HepG2 (cell line): ENCODE measurements around the gene ZNF12. TPM values are rescaled to one million over a fixed set of nuclear protein-coding genes. Genes with fewer than 3 reads are reported as not detected.

Experiments
- AGO2 ChIP-seq: fragments of 200-400 bp; formaldehyde crosslinking; optimal IDR thresholded peaks from 2 replicates; pipeline ENCODE3; 2017; ENCODE audit warnings: mild to moderate bottlenecking, low read depth, low read length, moderate library complexity
- CAMTA2 ChIP-seq: sonication (generic); formaldehyde crosslinking; IDR thresholded peaks from 2 replicates; pipeline ENCODE4 v1.4.0; 2020; ENCODE audit warnings: mild to moderate bottlenecking, missing genetic modification reagents, borderline replicate concordance
- CSRNP2 ChIP-seq: sonication (generic); formaldehyde crosslinking; conservative IDR thresholded peaks from 2 replicates; pipeline ENCODE4 v1.8.0; 2022; ENCODE audit warnings: low read depth, missing genetic modification reagents
- FOXP1 ChIP-seq, 2 experiments: fragments of 450-650 bp in 1 of 2; IDR thresholded peaks; 2 replicates each; pipeline ENCODE4 v1.6.1; 2017 to 2018; ENCODE audit warnings: antibody characterized with exemption in 1 of 2
- KLF9 ChIP-seq: IDR thresholded peaks from 2 replicates; pipeline ENCODE4 v1.6.1; 2016; ENCODE audit warnings: low read depth
- MAX ChIP-seq: IDR thresholded peaks from 2 replicates; pipeline ENCODE4 v1.6.1; 2012; ENCODE audit warnings: inconsistent platforms
- MEIS2 ChIP-seq: sonication (generic); formaldehyde crosslinking; IDR thresholded peaks from 2 replicates; pipeline ENCODE4 v1.9.0; 2021; ENCODE audit warnings: mild to moderate bottlenecking, missing genetic modification reagents
- NR3C1 ChIP-seq: sonication (generic); formaldehyde crosslinking; IDR thresholded peaks from 2 replicates; pipeline ENCODE4 v1.4.0; 2020; ENCODE audit warnings: missing genetic modification reagents
- PHF8 ChIP-seq: sonication (generic); formaldehyde crosslinking; IDR thresholded peaks from 2 replicates; pipeline ENCODE4 v1.5.0; 2020; ENCODE audit warnings: missing genetic modification reagents
- SAP130 ChIP-seq: IDR thresholded peaks from 2 replicates; pipeline ENCODE4 v1.6.1; 2016; ENCODE audit warnings: low read depth
- SRY ChIP-seq: sonication (generic); formaldehyde crosslinking; IDR thresholded peaks from 2 replicates; pipeline ENCODE4 v1.8.0; 2022; ENCODE audit warnings: mild to moderate bottlenecking, missing genetic modification reagents
- UBTF ChIP-seq: sonication (generic); formaldehyde crosslinking; IDR thresholded peaks from 2 replicates; pipeline ENCODE4 v1.4.0; 2020; ENCODE audit warnings: mild to moderate bottlenecking, missing genetic modification reagents
- ZBTB14 ChIP-seq: sonication (generic); formaldehyde crosslinking; IDR thresholded peaks from 2 replicates; pipeline ENCODE4 v1.4.0; 2020; ENCODE audit warnings: missing genetic modification reagents
- ZNF264 ChIP-seq: sonication (generic); formaldehyde crosslinking; IDR thresholded peaks from 2 replicates; pipeline ENCODE4 v1.4.0; 2020; ENCODE audit warnings: missing genetic modification reagents
- ZNF280D ChIP-seq: sonication (generic); formaldehyde crosslinking; IDR thresholded peaks from 2 replicates; pipeline ENCODE4 v1.5.1; 2020; ENCODE audit warnings: mild to moderate bottlenecking, missing genetic modification reagents
- ZNF383 ChIP-seq: sonication (generic); formaldehyde crosslinking; IDR thresholded peaks from 2 replicates; pipeline ENCODE4 v1.4.0; 2020; ENCODE audit warnings: missing genetic modification reagents, mild to moderate bottlenecking, borderline replicate concordance
- ZNF431 ChIP-seq: sonication (generic); formaldehyde crosslinking; IDR thresholded peaks from 2 replicates; pipeline ENCODE4 v1.9.0; 2022; ENCODE audit warnings: missing genetic modification reagents, low read depth, mild to moderate bottlenecking, borderline replicate concordance
- ZNF547 ChIP-seq: sonication (generic); formaldehyde crosslinking; IDR thresholded peaks from 2 replicates; pipeline ENCODE4 v1.5.1; 2020; ENCODE audit warnings: mild to moderate bottlenecking, missing genetic modification reagents
- ZNF746 ChIP-seq: sonication (generic); formaldehyde crosslinking; IDR thresholded peaks from 2 replicates; pipeline ENCODE4 v1.8.0; 2022; ENCODE audit warnings: mild to moderate bottlenecking, missing genetic modification reagents
- ZNF776 ChIP-seq: sonication (generic); formaldehyde crosslinking; IDR thresholded peaks from 2 replicates; pipeline ENCODE4 v1.4.0; 2020; ENCODE audit warnings: mild to moderate bottlenecking, missing genetic modification reagents
- ZNF850 ChIP-seq: sonication (generic); formaldehyde crosslinking; conservative IDR thresholded peaks from 2 replicates; pipeline ENCODE4 v1.9.0; 2021; ENCODE audit warnings: mild to moderate bottlenecking, missing genetic modification reagents
- polyA plus RNA-seq, 8 experiments: library from polyadenylated mRNA; depleted of rRNA in 3 of 8; stranded (reverse) in 7 of 8; unstranded in 1 of 8; fragments of >200 nt; fragmentation: Illumina TruSeq in 4 of 8; extraction: Trizol in 4 of 8; gene quantifications; 2 replicates each; pipeline versions ENCODE4 v1.2.1 to v1.2.3, GENCODE V29; 2011 to 2016; ENCODE audit warnings: low read depth in 4 of 8, missing spikeins in 1 of 8, mixed read lengths in 1 of 8; ENCODE audit not compliant: insufficient read depth in 1 of 8
- total RNA-seq, 5 experiments: library from RNA; depleted of rRNA; stranded (reverse); fragments of >200 nt; fragmentation: Illumina TruSeq; extraction: Trizol; gene quantifications; 2 replicates each; pipeline ENCODE4 v1.2.3, GENCODE V29; 2016; ENCODE audit warnings: low read depth in 1 of 5

The ZNF12 gene
- total and polyA plus RNA-seq, 2 of the 13 experiments (the other 11 are each of a cell fraction or from before 2014, with no cell fraction given) = 21.4 to 22.8 TPM

- TF ChIP-seq SRY = 0 out of 2 replicates have a peak, but pooled peaks have one; percentile 63
- 0 out of 2 replicates have a peak, but pooled peaks have one; percentile 8 for TF ChIP-seq CAMTA2 (CRISPR knock-in tag)
- peak; percentile 53 for TF ChIP-seq AGO2
- no peak for TF ChIP-seq ZNF431
- no peak for TF ChIP-seq FOXP1 (IDR thresholded peaks at IDR 0.05)
- no peak for TF ChIP-seq FOXP1 (CRISPR knock-in tag; IDR thresholded peaks at IDR 0.05)
- no peak for TF ChIP-seq KLF9 (CRISPR knock-in tag)
- TF ChIP-seq ZNF746 (CRISPR knock-in tag) = no peak
- no peak for TF ChIP-seq NR3C1 (CRISPR knock-in tag)
- no peak for TF ChIP-seq ZNF264 (CRISPR knock-in tag)
- peak; percentile 14; the same call in 1 of the 2 replicates for TF ChIP-seq MEIS2 (CRISPR knock-in tag)
- peak; percentile 23; the same call in 1 of the 2 replicates for TF ChIP-seq PHF8 (CRISPR knock-in tag)
- TF ChIP-seq ZNF280D (CRISPR knock-in tag) = peak; percentile 5; the same call in 1 of the 2 replicates
- TF ChIP-seq ZNF776 (CRISPR knock-in tag) = peak; percentile 19; the same call in 1 of the 2 replicates
- TF ChIP-seq ZNF850 = 0 out of 2 replicates have a peak, but pooled peaks have one; percentile 11
- peak; percentile 67; the same call in 1 of the 2 replicates for TF ChIP-seq UBTF (CRISPR knock-in tag)
- TF ChIP-seq ZNF383 (CRISPR knock-in tag) = 0 out of 2 replicates have a peak, but pooled peaks have one; percentile 10
- TF ChIP-seq SAP130 (CRISPR knock-in tag) = peak; percentile 45; the same call in 1 of the 2 replicates
- TF ChIP-seq MAX = no peak; the same call in 1 of the 2 replicates
- TF ChIP-seq ZBTB14 (CRISPR knock-in tag) = 0 out of 2 replicates have a peak, but pooled peaks have one; percentile 44
- 0 out of 2 replicates have a peak, but pooled peaks have one; percentile 6 for TF ChIP-seq ZNF547 (CRISPR knock-in tag)
- TF ChIP-seq CSRNP2 = no peak
Observed at GRCh38 chr7:6705959-6706665, 635 bp downstream of the ZNF12 start (continued).
